Smooth muscle cell (in vitro differentiated cells): ENCODE measurements around the gene PECR. TPM values are rescaled to one million over a fixed set of nuclear protein-coding genes. Genes with fewer than 3 reads are reported as not detected.
"Not testable (repeated sequence)": the region's sequence is repeated elsewhere in the genome, so short reads cannot be mapped to it uniquely, and the experiment has no call there.

ENCODE experiments used
- DNase-seq: peaks from one replicate; lab custom pipeline; 2025; ENCODE audit not compliant: unreplicated experiment; lab: John Stamatoyannopoulos, UW
- H2AFZ ChIP-seq: fragments of 200-600 bp; sonication (generic); 2 replicates; pipeline ENCODE4 v1.6.0; 2016; ENCODE audit warnings: antibody characterized with exemption, low read depth, mild to moderate bottlenecking
- H3F3A ChIP-seq: fragments of 200-600 bp; sonication (generic); 2 replicates; pipeline ENCODE4 v1.6.0; 2017; ENCODE audit warnings: antibody characterized with exemption, low read depth
- H3K27ac ChIP-seq: fragments of 200-600 bp; sonication (generic); 2 replicates; pipeline ENCODE4 v1.5.1; 2016; ENCODE audit warnings: low read depth, mild to moderate bottlenecking
- H3K27me3 ChIP-seq: fragments of 200-600 bp; sonication (generic); 2 replicates; pipeline ENCODE4 v1.6.1; 2016; ENCODE audit warnings: low read depth, mild to moderate bottlenecking
- H3K36me3 ChIP-seq: fragments of 200-600 bp; sonication (generic); 2 replicates; pipeline ENCODE4 v1.5.1; 2016; ENCODE audit warnings: low read depth
- H3K4me1 ChIP-seq: fragments of 200-600 bp; sonication (generic); 2 replicates; pipeline ENCODE4 v1.5.1; 2016; ENCODE audit warnings: low read depth
- H3K4me2 ChIP-seq: fragments of 200-600 bp; sonication (generic); 2 replicates; pipeline ENCODE4 v1.6.0; 2016; ENCODE audit warnings: mild to moderate bottlenecking
- H3K4me3 ChIP-seq: fragments of 200-600 bp; sonication (generic); 2 replicates; pipeline ENCODE4 v1.5.1; 2016; ENCODE audit warnings: mild to moderate bottlenecking
- H3K79me2 ChIP-seq: fragments of 200-600 bp; sonication (generic); 2 replicates; pipeline ENCODE4 v1.6.0; 2016; ENCODE audit warnings: low read depth, mild to moderate bottlenecking
- H3K9ac ChIP-seq: fragments of 200-600 bp; sonication (generic); 2 replicates; pipeline ENCODE4 v1.6.0; 2016; ENCODE audit warnings: low read depth
- H3K9me3 ChIP-seq: fragments of 200-600 bp; sonication (generic); replicated peaks from 2 replicates; pipeline ENCODE4 v1.5.1; 2016; ENCODE audit warnings: low read depth
- H4K20me1 ChIP-seq: fragments of 200-600 bp; sonication (generic); 2 replicates; pipeline ENCODE4 v1.6.0; 2016; ENCODE audit warnings: low read depth
- WGBS: methylation state at CpG from one replicate; pipeline ENCODE4 v1.1.7; 2016; ENCODE audit warnings: low lambda C conversion rate; 5-methylcytosine and 5-hydroxymethylcytosine counted together
- polyA plus RNA-seq: library from polyadenylated mRNA; unstranded; fragments of >200 nt; fragmentation: Nextera tagmentation; extraction: Ambion mirVana; gene quantifications from 2 replicates; pipeline ENCODE4 v1.2.1, GENCODE V29; 2016
- total RNA-seq: library from RNA; depleted of rRNA; stranded (reverse); fragments of >200 nt; gene quantifications from 2 replicates; pipeline ENCODE4 v1.2.3, GENCODE V29; 2014
- TF ChIP-seq, protein P1 (sequence below): fragments of 200-600 bp; sonication (generic); IDR thresholded peaks from 2 replicates; pipeline ENCODE4 v1.5.1; 2017; ENCODE audit warnings: borderline replicate concordance, mild to moderate bottlenecking, antibody characterized with exemption; ENCODE audit not compliant: insufficient read depth, poor library complexity, severe bottlenecking

The PECR gene
- total and polyA plus RNA-seq, 2 experiments from 2014 or later: 4.8 to 10.0 TPM

DNA sequence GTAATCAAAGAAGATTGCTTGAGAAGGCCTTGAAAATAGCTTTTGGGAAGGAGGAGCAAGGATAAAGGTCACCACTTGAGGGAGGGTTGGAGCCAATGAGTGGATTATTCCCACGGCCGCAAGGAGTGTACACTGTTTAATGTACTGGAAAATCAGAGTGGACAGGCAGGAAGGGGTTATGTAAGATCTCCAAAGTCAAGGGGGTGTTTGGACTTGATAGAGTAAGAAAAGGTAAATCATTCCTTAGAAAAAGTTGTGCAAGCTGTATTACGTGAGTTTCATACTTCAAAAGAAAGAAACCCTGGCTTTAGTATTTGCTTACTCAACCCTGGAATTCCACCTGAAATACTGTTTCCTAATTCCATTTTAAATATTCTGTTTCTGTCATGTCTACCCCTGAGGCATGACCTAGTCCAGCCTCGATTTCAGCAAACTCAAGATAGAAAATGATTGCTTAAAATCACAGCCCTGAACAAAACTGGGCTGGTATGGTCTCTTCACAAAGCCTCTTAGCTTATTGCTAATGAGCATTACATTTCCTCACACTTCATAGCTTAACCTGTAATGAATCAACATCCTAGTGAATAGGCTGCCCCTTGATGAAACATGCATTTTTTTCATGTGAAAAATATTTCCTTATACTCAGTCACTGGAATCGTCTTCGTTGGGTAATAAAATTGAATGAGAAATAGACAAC is 69.3 kb downstream of the PECR start:
- H3K36me3 ChIP-seq: no peaks in the 10 kb centered on the region
- H3K4me2 ChIP-seq: peak overlapping the region; percentile 99
- no peaks in the 10 kb centered on the region for H3F3A ChIP-seq
- no peak for DNase-seq
- TF ChIP-seq, protein P1, sequence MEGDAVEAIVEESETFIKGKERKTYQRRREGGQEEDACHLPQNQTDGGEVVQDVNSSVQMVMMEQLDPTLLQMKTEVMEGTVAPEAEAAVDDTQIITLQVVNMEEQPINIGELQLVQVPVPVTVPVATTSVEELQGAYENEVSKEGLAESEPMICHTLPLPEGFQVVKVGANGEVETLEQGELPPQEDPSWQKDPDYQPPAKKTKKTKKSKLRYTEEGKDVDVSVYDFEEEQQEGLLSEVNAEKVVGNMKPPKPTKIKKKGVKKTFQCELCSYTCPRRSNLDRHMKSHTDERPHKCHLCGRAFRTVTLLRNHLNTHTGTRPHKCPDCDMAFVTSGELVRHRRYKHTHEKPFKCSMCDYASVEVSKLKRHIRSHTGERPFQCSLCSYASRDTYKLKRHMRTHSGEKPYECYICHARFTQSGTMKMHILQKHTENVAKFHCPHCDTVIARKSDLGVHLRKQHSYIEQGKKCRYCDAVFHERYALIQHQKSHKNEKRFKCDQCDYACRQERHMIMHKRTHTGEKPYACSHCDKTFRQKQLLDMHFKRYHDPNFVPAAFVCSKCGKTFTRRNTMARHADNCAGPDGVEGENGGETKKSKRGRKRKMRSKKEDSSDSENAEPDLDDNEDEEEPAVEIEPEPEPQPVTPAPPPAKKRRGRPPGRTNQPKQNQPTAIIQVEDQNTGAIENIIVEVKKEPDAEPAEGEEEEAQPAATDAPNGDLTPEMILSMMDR: no peak
- peak overlapping the region; percentile 65 for H3K9ac ChIP-seq
- H3K4me3 ChIP-seq: peak overlapping the region; percentile 81
- H3K79me2 ChIP-seq: no peaks in the 10 kb centered on the region
- H3K27me3 ChIP-seq: no peaks in the 10 kb centered on the region
- peak overlapping the region; percentile 96 for H2AFZ ChIP-seq
- 29% methylated on average over 6 of the region's 6 CpGs for WGBS
- H4K20me1 ChIP-seq: no peaks in the 10 kb centered on the region
- peaks cover 5% of the 10 kb centered on the region for H3K4me1 ChIP-seq
- H3K9me3 ChIP-seq: no peaks in the 10 kb centered on the region
- peak overlapping the region; percentile 5 for H3K27ac ChIP-seq

DNA sequence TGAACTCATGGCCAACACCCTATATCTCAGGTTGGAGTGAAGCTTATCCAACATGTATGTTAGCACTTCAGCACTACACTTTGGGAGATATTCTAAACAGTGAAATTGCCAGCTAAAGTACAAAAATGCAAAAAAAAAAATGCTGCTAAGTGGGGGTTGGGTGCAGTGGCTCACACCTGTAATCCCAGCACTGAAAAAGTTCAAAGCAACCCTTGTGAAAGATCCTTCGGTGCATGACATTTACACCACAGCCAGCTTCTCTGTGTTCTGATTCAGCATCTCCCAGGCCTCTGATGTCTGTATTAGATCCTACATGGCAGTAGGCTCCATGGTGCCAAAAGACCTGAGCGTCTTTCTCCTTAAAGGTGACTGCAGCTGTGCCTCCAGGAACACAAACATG is 72.4 kb downstream of the PECR start:
- not testable (repeated sequence) for H3K9ac ChIP-seq, H2AFZ ChIP-seq, H3K4me2 ChIP-seq, H4K20me1 ChIP-seq, H3K27me3 ChIP-seq, H3K4me3 ChIP-seq, DNase-seq, H3K27ac ChIP-seq, H3K79me2 ChIP-seq, H3K9me3 ChIP-seq, H3F3A ChIP-seq, H3K36me3 ChIP-seq
- H3K4me1 ChIP-seq: peaks cover 18% of the 10 kb centered on the region
- 77% methylated on average over 2 of the region's 2 CpGs for WGBS

DNA sequence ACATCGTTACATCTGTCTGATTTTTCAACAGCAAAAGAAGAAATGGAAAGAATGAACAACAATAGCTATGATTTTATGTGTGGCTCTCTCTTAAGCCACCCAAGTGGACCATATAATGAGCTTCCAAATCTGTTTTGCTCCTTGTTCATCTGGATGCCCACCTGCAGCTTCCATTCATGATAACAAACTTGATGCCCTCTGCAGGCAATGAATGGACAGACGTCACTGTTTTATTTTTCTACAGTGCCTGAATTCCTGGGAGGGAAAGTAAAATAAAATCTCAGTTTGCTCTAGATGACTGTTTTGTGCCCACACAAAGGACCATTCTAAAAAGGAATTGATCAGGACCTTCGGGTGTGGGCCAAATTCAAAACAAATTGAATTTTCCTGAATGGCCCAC is 73.2 kb downstream of the PECR start:
- Histone ChIP-seq H3K9ac (no peak overlapping the region), H3K4me3 (no peak overlapping the region), H2AFZ (no peak overlapping the region), H3K4me2 (no peak overlapping the region), H3K36me3 (no peaks in the 10 kb centered on the region), H3K27me3 (no peaks in the 10 kb centered on the region), H3K9me3 (no peaks in the 10 kb centered on the region), H3F3A (peaks cover 4% of the 10 kb centered on the region), H4K20me1 (no peaks in the 10 kb centered on the region), H3K79me2 (peaks cover 5% of the 10 kb centered on the region), H3K27ac (no peak overlapping the region), H3K4me1 (peaks cover 13% of the 10 kb centered on the region)
- DNase-seq: no peak
- TF ChIP-seq, protein P1: no peak
- WGBS: 94% methylated on average over 3 of the region's 3 CpGs

DNA sequence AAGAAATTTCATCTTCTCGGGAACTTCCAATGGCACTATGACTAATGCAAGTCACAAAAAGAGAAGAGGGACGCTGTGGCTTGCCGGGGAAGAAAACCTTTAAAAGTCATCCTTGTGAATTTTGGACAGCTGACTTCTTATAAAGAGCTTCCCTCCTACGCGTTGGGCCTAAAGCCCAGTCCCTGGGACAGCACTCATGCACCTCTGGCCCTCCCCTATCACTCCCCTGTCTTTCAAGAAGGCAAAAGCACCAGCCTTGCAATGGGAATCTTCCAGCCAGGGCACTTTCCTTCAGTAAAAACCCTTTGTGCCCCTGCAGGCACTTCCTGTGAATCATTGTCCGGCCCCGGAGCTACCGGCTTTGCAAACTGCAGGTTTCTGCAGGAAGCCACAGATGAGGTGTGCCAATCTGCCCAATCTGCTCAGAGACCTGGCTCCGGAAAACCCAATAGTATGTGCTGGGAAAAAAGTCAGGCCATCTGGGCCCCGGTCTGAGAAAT is 75.4 kb downstream of the PECR start:
- TF ChIP-seq, protein P1: no peak
- Histone ChIP-seq H3K9ac (no peak overlapping the region), H3K4me1 (peaks cover 21% of the 10 kb centered on the region), H3K9me3 (no peaks in the 10 kb centered on the region), H3K4me2 (peak overlapping the region; percentile 47), H4K20me1 (no peaks in the 10 kb centered on the region), H3F3A (peaks cover 4% of the 10 kb centered on the region), H3K4me3 (no peak overlapping the region), H3K79me2 (peaks cover 5% of the 10 kb centered on the region), H2AFZ (no peak overlapping the region), H3K27me3 (no peaks in the 10 kb centered on the region), H3K27ac (peak overlapping the region; percentile 51), H3K36me3 (no peaks in the 10 kb centered on the region)
- WGBS: 31% methylated on average over 10 of the region's 10 CpGs
- DNase-seq: no peak
